Measurements from ENCODE around the gene LRCH1.
"Not testable (repeated sequence)": the region's sequence is repeated elsewhere in the genome, so short reads cannot be mapped to it uniquely, and the experiment has no call there.

The LRCH1 gene

DNA sequence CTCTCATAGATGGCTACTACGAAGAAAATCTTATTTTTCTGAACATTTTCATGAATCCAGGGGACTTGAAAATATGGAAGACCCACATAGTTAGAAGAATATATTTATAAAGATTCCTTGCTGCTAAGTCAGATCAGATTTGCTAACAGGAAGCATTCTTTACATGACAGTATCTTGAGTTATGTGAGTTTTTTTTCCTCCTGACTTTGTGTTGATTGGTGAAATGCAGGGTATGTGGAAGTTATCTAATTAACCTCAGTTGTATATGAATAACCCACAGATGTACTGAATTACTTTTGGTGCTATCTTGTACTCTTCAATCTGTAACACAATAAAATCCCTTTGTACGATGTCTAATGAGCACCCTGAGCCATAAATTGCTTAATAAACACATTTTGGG is 190.2 kb downstream of the LRCH1 start:
- Histone ChIP-seq H3K27me3 (ENCODE audit: control insufficient read depth, insufficient read depth, low read length) (no peaks in the 10 kb centered on the region), H3K27ac (ENCODE audit: low read depth, low read length) (no peak overlapping the region), H3K9ac (ENCODE audit: low read length) (no peak overlapping the region), H3K4me3 (ENCODE audit: low read depth, low read length) (no peak overlapping the region), H3K9me3 (ENCODE audit: control insufficient read depth, insufficient read depth, low read depth, low read length) (no peaks in the 10 kb centered on the region), H3K4me1 (ENCODE audit: control insufficient read depth, insufficient read depth, low read length) (no peaks in the 10 kb centered on the region), H3K36me3 (ENCODE audit: control insufficient read depth, insufficient read depth, low read length) (peaks cover 12% of the 10 kb centered on the region; the same call in 1 of the 2 replicates)

DNA sequence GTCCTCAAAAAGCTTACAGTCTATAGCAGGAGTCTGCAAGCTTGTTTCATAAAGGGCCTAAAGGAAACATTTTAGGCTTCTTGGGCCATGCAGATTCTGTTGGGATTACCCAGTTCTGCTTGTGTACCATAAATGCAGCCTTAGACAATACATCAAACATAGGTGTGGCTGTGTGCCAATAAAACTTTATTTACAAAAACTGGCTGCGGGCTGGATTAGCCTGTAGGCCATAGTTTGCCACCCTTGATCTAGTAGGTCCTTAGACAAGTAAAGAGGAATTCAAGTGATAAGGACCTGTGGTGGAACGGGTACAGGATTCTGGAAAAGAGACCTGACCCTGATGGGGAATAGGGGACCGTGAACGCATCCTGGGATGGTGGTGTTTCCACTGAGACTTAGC is 192.1 kb downstream of the LRCH1 start:
- H3K27me3 ChIP-seq (ENCODE audit: control insufficient read depth, insufficient read depth, low read length) = no peaks in the 10 kb centered on the region
- H3K9me3 ChIP-seq (ENCODE audit: control insufficient read depth, insufficient read depth, low read depth, low read length) = no peaks in the 10 kb centered on the region
- H3K36me3 ChIP-seq (ENCODE audit: control insufficient read depth, insufficient read depth, low read length) = peaks cover 17% of the 10 kb centered on the region; the same call in 1 of the 2 replicates
- H3K4me1 ChIP-seq (ENCODE audit: control insufficient read depth, insufficient read depth, low read length) = no peaks in the 10 kb centered on the region
- H3K9ac ChIP-seq (ENCODE audit: low read length) = no peak overlapping the region
- H3K27ac ChIP-seq (ENCODE audit: low read depth, low read length) = no peak overlapping the region
- H3K4me3 ChIP-seq (ENCODE audit: low read depth, low read length) = no peak overlapping the region

DNA sequence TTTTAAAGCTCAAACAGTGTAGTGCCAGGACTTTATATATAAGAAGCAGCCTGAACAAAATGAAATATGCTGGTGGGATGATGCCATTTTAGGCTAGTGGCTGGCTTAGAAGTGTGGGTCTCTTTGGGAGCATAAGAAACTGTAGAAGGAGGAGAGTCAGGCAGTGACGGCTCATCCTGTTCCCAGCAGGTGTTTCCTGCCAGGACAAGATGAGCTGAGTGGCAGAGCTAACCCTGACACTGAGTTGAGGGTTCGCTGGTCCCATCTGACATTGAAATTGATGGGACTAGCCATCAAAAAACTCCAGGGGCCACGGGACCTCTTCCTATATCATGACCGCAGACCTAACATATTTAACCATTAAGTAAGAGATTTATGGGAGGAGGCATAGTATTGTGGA is 192.7 kb downstream of the LRCH1 start:
- H3K9me3 ChIP-seq (ENCODE audit: control insufficient read depth, insufficient read depth, low read depth, low read length) = no peaks in the 10 kb centered on the region
- H3K27ac ChIP-seq (ENCODE audit: low read depth, low read length) = no peak overlapping the region
- no peak overlapping the region for H3K4me3 ChIP-seq (ENCODE audit: low read depth, low read length)
- H3K4me1 ChIP-seq (ENCODE audit: control insufficient read depth, insufficient read depth, low read length) = no peaks in the 10 kb centered on the region
- peaks cover 19% of the 10 kb centered on the region for H3K36me3 ChIP-seq (ENCODE audit: control insufficient read depth, insufficient read depth, low read length)
- H3K9ac ChIP-seq (ENCODE audit: low read length) = no peak overlapping the region
- no peaks in the 10 kb centered on the region for H3K27me3 ChIP-seq (ENCODE audit: control insufficient read depth, insufficient read depth, low read length)

DNA sequence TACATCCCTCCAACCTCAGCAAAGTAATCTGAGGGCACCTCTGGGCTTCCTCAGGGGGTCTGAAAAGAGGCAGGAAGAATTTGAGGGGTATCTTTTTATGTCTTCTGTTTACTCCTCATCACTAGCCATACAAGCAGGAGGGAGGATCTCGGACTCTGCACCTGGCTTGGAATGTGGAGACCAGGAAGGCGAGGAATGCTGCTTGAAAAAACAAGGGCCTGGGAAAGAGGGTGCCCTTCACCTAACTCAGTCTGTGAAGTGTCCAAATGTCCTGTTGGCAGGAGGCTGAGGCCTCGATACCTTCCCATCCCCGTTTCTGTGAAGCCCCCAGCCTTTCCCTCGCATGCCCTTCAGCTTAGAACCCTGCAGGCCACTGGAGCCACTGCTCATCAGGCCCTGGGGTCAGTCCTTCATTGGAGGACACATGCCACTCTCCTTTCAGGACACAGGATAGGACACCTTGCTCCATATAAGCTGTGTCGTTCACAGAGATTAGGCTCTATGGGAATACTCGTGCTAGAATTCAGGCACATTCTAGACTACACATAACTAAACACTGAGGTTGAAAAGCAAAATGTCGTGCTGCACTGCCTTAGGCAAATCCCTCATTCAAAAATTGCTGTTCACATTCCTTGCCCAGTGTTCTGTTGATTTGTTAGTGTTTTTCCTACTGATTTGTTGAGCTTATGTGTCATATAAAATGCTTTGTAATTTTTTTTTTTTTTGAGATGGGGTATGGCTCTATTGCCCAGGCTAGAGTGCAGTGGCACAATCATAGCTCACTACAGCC is 194.3 kb downstream of the LRCH1 start:
- H3K36me3 ChIP-seq (ENCODE audit: control insufficient read depth, insufficient read depth, low read length) = peaks cover 15% of the 10 kb centered on the region
- H3K27me3 ChIP-seq (ENCODE audit: control insufficient read depth, insufficient read depth, low read length) = no peaks in the 10 kb centered on the region
- H3K27ac ChIP-seq (ENCODE audit: low read depth, low read length) = no peak overlapping the region
- no peaks in the 10 kb centered on the region for H3K4me1 ChIP-seq (ENCODE audit: control insufficient read depth, insufficient read depth, low read length)
- H3K9ac ChIP-seq (ENCODE audit: low read length) = no peak overlapping the region
- no peak overlapping the region for H3K4me3 ChIP-seq (ENCODE audit: low read depth, low read length)
- H3K9me3 ChIP-seq (ENCODE audit: control insufficient read depth, insufficient read depth, low read depth, low read length) = no peaks in the 10 kb centered on the region

DNA sequence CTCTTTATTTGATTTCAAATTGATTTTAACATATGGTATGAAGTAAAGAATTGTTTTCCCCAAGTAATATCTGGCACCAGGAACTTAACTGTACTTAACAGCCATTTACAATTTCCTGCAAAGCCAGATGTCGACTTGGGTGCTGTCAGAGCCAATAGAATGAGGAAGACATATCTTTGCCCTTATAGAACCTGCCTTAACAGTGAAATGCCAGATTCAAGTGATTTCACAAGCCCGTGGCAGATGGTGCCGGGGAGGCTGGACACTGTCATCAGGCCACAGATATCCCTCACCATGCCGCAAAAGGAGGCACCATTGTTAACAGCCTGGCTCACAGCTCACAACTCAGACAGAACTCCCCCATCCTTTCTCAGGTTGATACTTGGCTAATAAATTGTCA is 195.3 kb downstream of the LRCH1 start:
- H3K4me1 ChIP-seq (ENCODE audit: control insufficient read depth, insufficient read depth, low read length) = no peaks in the 10 kb centered on the region
- H3K4me3 ChIP-seq (ENCODE audit: low read depth, low read length) = no peak overlapping the region
- H3K27me3 ChIP-seq (ENCODE audit: control insufficient read depth, insufficient read depth, low read length) = no peaks in the 10 kb centered on the region
- no peaks in the 10 kb centered on the region for H3K9me3 ChIP-seq (ENCODE audit: control insufficient read depth, insufficient read depth, low read depth, low read length)
- H3K9ac ChIP-seq (ENCODE audit: low read length) = no peak overlapping the region
- no peak overlapping the region for H3K27ac ChIP-seq (ENCODE audit: low read depth, low read length)
- peaks cover 15% of the 10 kb centered on the region for H3K36me3 ChIP-seq (ENCODE audit: control insufficient read depth, insufficient read depth, low read length)

DNA sequence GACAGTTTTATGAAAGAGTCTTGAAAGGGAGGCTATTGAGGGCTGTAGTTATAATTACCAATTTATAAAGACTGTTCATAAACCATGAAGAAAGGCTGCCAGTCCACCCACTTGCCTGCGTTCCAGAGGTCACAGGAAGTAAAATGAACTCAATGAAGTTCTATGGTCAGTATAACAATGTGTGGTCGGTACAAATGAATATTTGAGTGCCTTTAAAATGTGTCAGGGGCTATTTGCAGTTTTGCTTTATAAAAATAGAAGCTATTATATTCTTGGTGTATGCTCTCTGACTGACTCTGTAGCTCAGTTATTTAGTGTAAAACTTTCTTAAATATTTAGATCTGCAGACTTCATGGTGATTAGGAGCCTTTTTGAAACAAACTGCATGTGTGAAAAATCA is 197.0 kb downstream of the LRCH1 start:
- Histone ChIP-seq H3K9ac (ENCODE audit: low read length) (no peak overlapping the region), H3K4me3 (ENCODE audit: low read depth, low read length) (no peak overlapping the region), H3K4me1 (ENCODE audit: control insufficient read depth, insufficient read depth, low read length) (no peaks in the 10 kb centered on the region), H3K36me3 (ENCODE audit: control insufficient read depth, insufficient read depth, low read length) (peaks cover 13% of the 10 kb centered on the region), H3K27me3 (ENCODE audit: control insufficient read depth, insufficient read depth, low read length) (no peaks in the 10 kb centered on the region), H3K27ac (ENCODE audit: low read depth, low read length) (no peak overlapping the region), H3K9me3 (ENCODE audit: control insufficient read depth, insufficient read depth, low read depth, low read length) (no peaks in the 10 kb centered on the region)

DNA sequence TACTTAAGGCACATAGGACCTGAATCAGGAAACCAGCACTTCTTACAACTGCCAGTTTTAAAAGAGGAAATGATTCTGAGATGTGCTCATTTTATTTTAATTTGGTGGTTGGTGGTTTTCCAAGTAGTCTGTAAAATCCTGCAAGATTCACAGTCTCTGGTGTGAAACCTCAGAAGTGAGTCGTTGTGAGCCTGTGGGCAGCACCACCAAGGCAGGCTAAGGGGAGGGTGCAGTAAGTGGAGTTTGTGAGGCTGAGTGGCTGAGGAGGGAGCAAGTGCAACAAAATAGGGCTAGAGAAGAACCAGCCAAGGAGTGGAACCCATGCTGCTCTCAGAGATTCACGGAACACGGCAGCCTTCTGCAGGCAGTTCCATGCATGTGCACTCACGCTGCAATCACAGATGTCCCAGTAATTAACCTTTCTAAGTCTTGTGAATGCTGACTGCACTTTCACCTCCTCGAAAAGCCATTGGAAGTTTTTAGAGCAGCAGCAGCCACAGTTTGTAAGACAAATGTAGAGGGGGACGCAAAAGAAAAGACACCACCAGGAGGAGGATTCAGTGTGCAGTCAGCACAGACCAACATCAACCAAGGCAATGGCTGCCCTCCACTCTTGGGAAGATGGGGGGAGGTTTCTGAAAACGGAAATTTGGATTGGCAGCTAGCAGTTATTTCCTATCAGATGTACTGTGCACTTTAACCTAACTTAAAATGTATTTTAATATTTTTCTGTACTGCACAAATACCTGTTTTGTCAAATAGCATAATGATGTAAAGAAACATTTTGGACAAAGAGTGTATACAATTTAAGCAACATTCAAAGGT is 199.1 kb downstream of the LRCH1 start:
- Histone ChIP-seq H3K27me3 (ENCODE audit: control insufficient read depth, insufficient read depth, low read length) (no peaks in the 10 kb centered on the region), H3K9ac (ENCODE audit: low read length) (no peak overlapping the region), H3K27ac (ENCODE audit: low read depth, low read length) (no peak overlapping the region), H3K9me3 (ENCODE audit: control insufficient read depth, insufficient read depth, low read depth, low read length) (no peaks in the 10 kb centered on the region), H3K4me1 (ENCODE audit: control insufficient read depth, insufficient read depth, low read length) (peaks cover 3% of the 10 kb centered on the region; the same call in 1 of the 2 replicates), H3K36me3 (ENCODE audit: control insufficient read depth, insufficient read depth, low read length) (peaks cover 9% of the 10 kb centered on the region), H3K4me3 (ENCODE audit: low read depth, low read length) (no peak overlapping the region)

DNA sequence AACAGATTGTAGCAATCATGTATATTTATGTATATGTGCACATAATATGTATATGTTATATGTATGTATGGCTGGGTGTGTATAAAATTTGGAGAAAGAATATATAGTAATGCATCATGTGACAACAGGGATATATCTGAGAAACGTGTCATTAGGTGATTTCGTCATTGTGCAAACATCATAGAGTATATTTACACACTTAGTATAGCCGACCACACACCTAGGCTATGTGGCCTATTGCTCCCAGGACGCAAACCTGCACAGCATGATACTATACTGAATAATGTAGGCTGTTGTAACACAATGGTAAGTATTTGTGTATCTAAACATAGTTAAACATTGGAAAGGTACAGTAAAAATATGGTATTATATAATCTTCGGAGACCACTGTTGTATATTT is 200.2 kb downstream of the LRCH1 start:
- Histone ChIP-seq H3K27ac (ENCODE audit: low read depth, low read length) (no peak overlapping the region), H3K4me3 (ENCODE audit: low read depth, low read length) (no peak overlapping the region), H3K4me1 (ENCODE audit: control insufficient read depth, insufficient read depth, low read length) (peaks cover 4% of the 10 kb centered on the region; the same call in 1 of the 2 replicates), H3K9me3 (ENCODE audit: control insufficient read depth, insufficient read depth, low read depth, low read length) (no peaks in the 10 kb centered on the region), H3K9ac (ENCODE audit: low read length) (no peak overlapping the region), H3K27me3 (ENCODE audit: control insufficient read depth, insufficient read depth, low read length) (no peaks in the 10 kb centered on the region), H3K36me3 (ENCODE audit: control insufficient read depth, insufficient read depth, low read length) (peaks cover 9% of the 10 kb centered on the region)

DNA sequence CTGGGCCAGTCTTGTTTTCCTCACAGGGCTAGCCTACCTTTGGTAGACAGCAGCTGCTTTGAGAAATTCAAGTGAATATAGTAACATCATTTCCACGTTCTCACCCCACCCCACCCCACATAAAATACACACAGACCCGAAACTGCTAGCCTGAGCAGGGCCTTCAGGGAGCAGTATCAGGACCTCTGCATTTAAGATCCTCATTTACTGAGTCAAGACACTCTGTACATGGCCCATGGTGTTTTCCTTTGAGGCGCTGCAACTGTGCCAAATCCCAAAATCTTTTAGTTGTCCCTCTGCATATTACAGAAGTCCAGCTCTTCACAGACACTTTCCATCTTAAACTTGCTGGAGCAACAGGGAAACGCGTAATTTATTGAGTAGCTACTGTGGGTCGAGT is 200.9 kb downstream of the LRCH1 start:
- H3K4me3 ChIP-seq (ENCODE audit: low read depth, low read length) = no peak overlapping the region
- H3K27me3 ChIP-seq (ENCODE audit: control insufficient read depth, insufficient read depth, low read length) = no peaks in the 10 kb centered on the region
- H3K27ac ChIP-seq (ENCODE audit: low read depth, low read length) = no peak overlapping the region
- peaks cover 6% of the 10 kb centered on the region for H3K36me3 ChIP-seq (ENCODE audit: control insufficient read depth, insufficient read depth, low read length)
- no peak overlapping the region for H3K9ac ChIP-seq (ENCODE audit: low read length)
- no peaks in the 10 kb centered on the region for H3K9me3 ChIP-seq (ENCODE audit: control insufficient read depth, insufficient read depth, low read depth, low read length)
- H3K4me1 ChIP-seq (ENCODE audit: control insufficient read depth, insufficient read depth, low read length) = peaks cover 4% of the 10 kb centered on the region; the same call in 1 of the 2 replicates

DNA sequence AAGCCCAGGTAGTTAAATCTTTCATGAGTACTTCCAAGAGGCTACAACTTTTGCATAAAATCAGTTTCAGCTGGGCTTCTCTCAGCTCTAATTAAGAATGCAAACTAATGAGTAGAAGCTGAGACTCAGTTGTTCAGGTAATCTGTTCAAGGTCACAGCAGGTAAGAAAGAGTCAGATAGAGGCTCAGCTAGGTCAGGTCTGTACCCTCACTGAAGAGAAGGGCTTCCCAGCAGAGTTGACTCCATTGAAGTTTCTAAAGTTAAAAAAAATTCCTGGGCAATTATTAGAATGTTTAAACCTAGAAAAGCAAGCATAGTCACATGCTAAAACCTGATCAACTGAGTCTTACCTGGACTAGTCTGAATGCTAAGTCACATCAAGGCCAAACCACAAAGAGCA is 201.8 kb downstream of the LRCH1 start:
- Histone ChIP-seq H3K4me1 (ENCODE audit: control insufficient read depth, insufficient read depth, low read length) (peaks cover 4% of the 10 kb centered on the region; the same call in 1 of the 2 replicates), H3K9me3 (ENCODE audit: control insufficient read depth, insufficient read depth, low read depth, low read length) (no peaks in the 10 kb centered on the region), H3K27ac (ENCODE audit: low read depth, low read length) (no peak overlapping the region), H3K36me3 (ENCODE audit: control insufficient read depth, insufficient read depth, low read length) (peaks cover 4% of the 10 kb centered on the region), H3K4me3 (ENCODE audit: low read depth, low read length) (no peak overlapping the region), H3K27me3 (ENCODE audit: control insufficient read depth, insufficient read depth, low read length) (no peaks in the 10 kb centered on the region), H3K9ac (ENCODE audit: low read length) (no peak overlapping the region)

DNA sequence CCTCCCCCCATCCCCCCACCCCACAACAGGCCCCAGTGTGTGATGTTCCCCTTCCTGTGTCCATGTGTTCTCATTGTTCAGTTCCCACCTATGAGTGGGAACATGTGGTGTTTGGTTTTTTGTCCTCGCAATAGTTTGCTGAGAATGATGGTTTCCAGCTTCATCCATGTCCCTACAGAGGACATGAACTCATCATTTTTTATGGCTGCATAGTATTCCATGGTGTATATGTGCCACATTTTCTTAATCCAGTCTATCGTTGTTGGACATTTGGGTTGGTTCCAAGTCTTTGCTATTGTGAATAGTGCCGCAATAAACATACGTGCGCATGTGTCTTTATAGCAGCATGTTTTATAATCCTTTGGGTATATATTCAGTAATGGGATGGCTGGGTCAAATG is 202.5 kb downstream of the LRCH1 start:
- H3K4me3 ChIP-seq (ENCODE audit: low read depth, low read length); H3K4me1 ChIP-seq (ENCODE audit: control insufficient read depth, insufficient read depth, low read length): not testable (repeated sequence)

More for the DNA sequence above, 202.5 kb downstream of the LRCH1 start:
- not testable (repeated sequence) for H3K27ac ChIP-seq (ENCODE audit: low read depth, low read length); H3K36me3 ChIP-seq (ENCODE audit: control insufficient read depth, insufficient read depth, low read length); H3K9me3 ChIP-seq (ENCODE audit: control insufficient read depth, insufficient read depth, low read depth, low read length); H3K27me3 ChIP-seq (ENCODE audit: control insufficient read depth, insufficient read depth, low read length); H3K9ac ChIP-seq (ENCODE audit: low read length)

Measured in HUES6 (cell line).